Activated gamma-delta T cell treated with anti-CD3 and anti-CD28 coated beads, Interleukin-2, amount 50 U/mL, for 16 hours (primary cell): Measurements from ENCODE around the gene TMEM178A.
"Not testable (repeated sequence)": the region's sequence is repeated elsewhere in the genome, so short reads cannot be mapped to it uniquely, and the experiment has no call there.

Experiments
- DNase-seq: peaks from one replicate; pipeline ENCODE4 v3.0.0-alpha.2; 2020; ENCODE audit warnings: low read depth

Gene TMEM178A

GRCh38 chr2:39665811-39666490 lies at the start of gene TMEM178A:
TMEM178A (plus strand) TSS chr2:39665917; CDS start chr2:39665975, 58 bp downstream.
- no peak for DNase-seq

GRCh38 chr2:39618236-39618635 lies 47.5 kb upstream of the TMEM178A start:
- DNase-seq = no peak

- no peak for DNase-seq
Observed at GRCh38 chr2:39618736-39619135, 47.0 kb upstream of the TMEM178A start.

- DNase-seq = no peak
Observed at GRCh38 chr2:39620067-39620466, 45.6 kb upstream of the TMEM178A start.

GRCh38 chr2:39621596-39621995 lies 44.1 kb upstream of the TMEM178A start:
- no peak for DNase-seq

- DNase-seq = no peak
Observed at GRCh38 chr2:39622860-39623259, 42.9 kb upstream of the TMEM178A start.

GRCh38 chr2:39623917-39624316 lies 41.8 kb upstream of the TMEM178A start:
- DNase-seq = no peak

GRCh38 chr2:39625193-39625926 lies 40.4 kb upstream of the TMEM178A start:
- DNase-seq = no peak

- no peak for DNase-seq
Observed at GRCh38 chr2:39625927-39626270, 39.8 kb upstream of the TMEM178A start.

GRCh38 chr2:39628346-39628745 lies 37.4 kb upstream of the TMEM178A start:
- not testable (repeated sequence) for DNase-seq

- DNase-seq = no peak
Observed at GRCh38 chr2:39629646-39630045, 36.1 kb upstream of the TMEM178A start.

GRCh38 chr2:39631256-39631655 lies 34.5 kb upstream of the TMEM178A start:
- DNase-seq = no peak

- DNase-seq = no peak
Observed at GRCh38 chr2:39631718-39632117, 34.0 kb upstream of the TMEM178A start.

GRCh38 chr2:39632876-39633275 lies 32.8 kb upstream of the TMEM178A start:
- DNase-seq = no peak

GRCh38 chr2:39636306-39636705 lies 29.4 kb upstream of the TMEM178A start:
- DNase-seq = no peak

- no peak for DNase-seq
Observed at GRCh38 chr2:39638581-39638980, 27.1 kb upstream of the TMEM178A start.

GRCh38 chr2:39640107-39640506 lies 25.6 kb upstream of the TMEM178A start:
- no peak for DNase-seq

- DNase-seq = no peak
Observed at GRCh38 chr2:39640681-39641080, 25.0 kb upstream of the TMEM178A start.

- DNase-seq = no peak
Observed at GRCh38 chr2:39641635-39642034, 24.1 kb upstream of the TMEM178A start.

- DNase-seq = no peak
Observed at GRCh38 chr2:39642051-39642718, 23.5 kb upstream of the TMEM178A start.

GRCh38 chr2:39645826-39646225 lies 19.9 kb upstream of the TMEM178A start:
- no peak for DNase-seq

GRCh38 chr2:39646267-39646666 lies 19.4 kb upstream of the TMEM178A start:
- DNase-seq = no peak

- no peak for DNase-seq
Observed at GRCh38 chr2:39647104-39647765, 18.5 kb upstream of the TMEM178A start.
